SK-N-SH (cell line): ENCODE measurements around the gene PPP1R15B. TPM values are rescaled to one million over a fixed set of nuclear protein-coding genes. Genes with fewer than 3 reads are reported as not detected.

Experiments
- CTCF ChIA-PET: fragments of 300-600, 350-600 bp; formaldehyde crosslinking; extraction: SDS; loops from one replicate; lab custom pipeline; 2021; lab: Yijun Ruan, JAX
- POLR2A ChIA-PET: fragments of 350-600 bp; sonication (Branson Sonifier 250); formaldehyde crosslinking; extraction: SDS; loops from one replicate; lab custom pipeline; 2020; ENCODE audit warnings: antibody characterized with exemption, inconsistent platforms; lab: Yijun Ruan, JAX
- DNase-seq: peaks from one replicate; pipeline ENCODE4 v3.0.0; 2012
- H2AFZ ChIP-seq: fragments of 200-600 bp; sonication (generic); 2 replicates; pipeline ENCODE4 v1.8.1; 2016; ENCODE audit warnings: antibody characterized with exemption, mild to moderate bottlenecking, low read depth
- H3F3A ChIP-seq: fragments of 200-600 bp; sonication (generic); replicated peaks from 2 replicates; pipeline ENCODE3; 2016; ENCODE audit warnings: antibody characterized with exemption, mild to moderate bottlenecking; ENCODE audit not compliant: insufficient read depth
- H3K27ac ChIP-seq, 2 experiments: fragments of 200-500 bp in 1 of 2; fragments of 200-600 bp in 1 of 2; sonication (Bioruptor generic) in 1 of 2; sonication (generic), shearing (Covaris generic) in 1 of 2; 2 replicates each; pipeline versions ENCODE4 v1.5.1 to v1.6.1; 2014 to 2016; ENCODE audit warnings: low read depth in 2 of 2, inconsistent platforms in 1 of 2, low read length in 1 of 2, mild to moderate bottlenecking in 1 of 2, mixed read lengths in 1 of 2
- H3K27me3 ChIP-seq: fragments of 200-600 bp; sonication (generic), shearing (Covaris generic); 2 replicates; pipeline ENCODE4 v1.6.1; 2016; ENCODE audit warnings: mixed run types; ENCODE audit not compliant: insufficient read depth
- H3K36me3 ChIP-seq, 2 experiments: fragments of 200-500 bp in 1 of 2; fragments of 200-600 bp in 1 of 2; sonication (Bioruptor generic) in 1 of 2; sonication (generic) in 1 of 2; replicated peaks in 1 of 2; 2 replicates each; pipeline versions ENCODE3 to v1.5.1; 2014 to 2016; ENCODE audit warnings: low read length in 1 of 2, mild to moderate bottlenecking in 1 of 2; ENCODE audit not compliant: insufficient read depth in 2 of 2, control insufficient read depth in 1 of 2
- H3K4me1 ChIP-seq, 2 experiments: fragments of 200-500 bp in 1 of 2; fragments of 200-600 bp in 1 of 2; sonication (Bioruptor generic) in 1 of 2; sonication (generic), shearing (Covaris generic) in 1 of 2; 2 replicates each; pipeline versions ENCODE4 v1.5.1 to v1.6.1; 2014 to 2016; ENCODE audit warnings: low read depth in 1 of 2, low read length in 1 of 2, mixed run types in 1 of 2; ENCODE audit not compliant: insufficient read depth in 2 of 2, control insufficient read depth in 1 of 2
- H3K4me2 ChIP-seq: fragments of 200-600 bp; sonication (generic), shearing (Covaris generic); 2 replicates; pipeline ENCODE4 v1.6.1; 2017; ENCODE audit warnings: mixed run types
- H3K4me3 ChIP-seq, 2 experiments: fragments of 200-500 bp in 1 of 2; fragments of 200-600 bp in 1 of 2; sonication (Bioruptor generic) in 1 of 2; sonication (generic), shearing (Covaris generic) in 1 of 2; 2 replicates each; pipeline versions ENCODE4 v1.5.1 to v1.8.1; 2014 to 2016; ENCODE audit warnings: low read depth in 2 of 2, inconsistent platforms in 1 of 2, low read length in 1 of 2, mild to moderate bottlenecking in 1 of 2, mixed read lengths in 1 of 2, moderate library complexity in 1 of 2
- H3K79me2 ChIP-seq: fragments of 200-600 bp; sonication (generic); 2 replicates; pipeline ENCODE4 v1.8.1; 2017; ENCODE audit warnings: mild to moderate bottlenecking; ENCODE audit not compliant: insufficient read depth
- H3K9ac ChIP-seq: fragments of 200-600 bp; sonication (generic); 2 replicates; pipeline ENCODE4 v1.6.1; 2017; ENCODE audit warnings: mixed run types
- H3K9me2 ChIP-seq: fragments of 200-600 bp; sonication (generic); 2 replicates; pipeline ENCODE4 v1.6.1; 2017; ENCODE audit warnings: mixed run types
- H3K9me3 ChIP-seq: fragments of 200-600 bp; sonication (generic); 2 replicates; pipeline ENCODE4 v1.6.1; 2017; ENCODE audit warnings: mixed run types, mild to moderate bottlenecking, moderate library complexity
- H4K20me1 ChIP-seq: fragments of 200-600 bp; sonication (generic); 2 replicates; pipeline ENCODE4 v1.6.1; 2017; ENCODE audit warnings: mild to moderate bottlenecking, mixed run types; ENCODE audit not compliant: insufficient read depth
- CHD2 ChIP-seq: fragments of 150-350 bp; IDR thresholded peaks from 2 replicates; pipeline ENCODE4 v1.6.1; 2018; ENCODE audit warnings: low read length; ENCODE audit not compliant: partially characterized antibody
- MAX ChIP-seq: IDR thresholded peaks from 2 replicates; pipeline ENCODE4 v1.4.0; 2012; ENCODE audit warnings: low read depth
- MXI1 ChIP-seq: IDR thresholded peaks from 2 replicates; pipeline ENCODE4 v1.6.1; 2012; ENCODE audit warnings: mild to moderate bottlenecking, low read depth, low read length, improper control_type of control experiment
- NFIC ChIP-seq: IDR thresholded peaks from 2 replicates; pipeline ENCODE4 v1.4.0; 2012; ENCODE audit warnings: borderline replicate concordance
- PBX3 ChIP-seq: IDR thresholded peaks from 2 replicates; pipeline ENCODE4; 2012
- RAD21 ChIP-seq: IDR thresholded peaks from 2 replicates; pipeline ENCODE4 v1.6.1; 2012; ENCODE audit warnings: mild to moderate bottlenecking, low read length
- RCOR1 ChIP-seq: fragments of 150-350 bp; IDR thresholded peaks from 2 replicates; pipeline ENCODE4 v1.6.1; 2017; ENCODE audit warnings: antibody characterized with exemption, low read length
- REST ChIP-seq: IDR thresholded peaks from 2 replicates; pipeline ENCODE4 v1.6.1; 2012; ENCODE audit warnings: mild to moderate bottlenecking, low read depth, low read length, moderate library complexity
- USF1 ChIP-seq: IDR thresholded peaks from 2 replicates; pipeline ENCODE4 v1.4.0; 2012; ENCODE audit warnings: low read depth, borderline replicate concordance
- WGBS: methylation state at CpG from one replicate; pipeline ENCODE4 v1.1.6; 2017; ENCODE audit warnings: low lambda C conversion rate; 5-methylcytosine and 5-hydroxymethylcytosine counted together
- polyA plus RNA-seq, 3 experiments: library from polyadenylated mRNA; depleted of rRNA; stranded (reverse); fragments of >200 nt; gene quantifications; 2 replicates each; pipeline ENCODE4 v1.2.3, GENCODE V29; 2012
- TF ChIP-seq, protein P1 (sequence below): fragments of 150-350 bp; IDR thresholded peaks from 2 replicates; pipeline ENCODE4 v1.6.1; 2016; ENCODE audit warnings: mild to moderate bottlenecking, low read depth, low read length

PPP1R15B gene
- polyA plus RNA-seq, 1 of the 3 experiments (the other 2 are of a cell fraction), result 12.1 TPM

- Histone ChIP-seq H2AFZ (no peak overlapping the region), H4K20me1 (peaks cover 70% of the 10 kb centered on the region), H3K79me2 (peaks cover 77% of the 10 kb centered on the region), H3F3A (peaks cover 4% of the 10 kb centered on the region), H3K9me2 (no peaks in the 10 kb centered on the region), H3K4me1 (peaks cover 9 to 22% of the 10 kb centered on the region in 2 experiments; a peak in 3 of 4 replicates), H3K9ac (peak overlapping the region; percentile 99), H3K4me2 (peak overlapping the region; percentile 83), H3K9me3 (no peaks in the 10 kb centered on the region), H3K4me3 (peak overlapping the region; percentile 78 to 89), H3K36me3 (peaks cover 52 to 56% of the 10 kb centered on the region in 2 experiments), H3K27me3 (no peaks in the 10 kb centered on the region), H3K27ac (peak overlapping the region in 1 of 2 experiments; percentile 98; a peak in 1 of 4 replicates)
- ChIA-PET CTCF (interaction anchor here (0.6 to 5.8 kb wide), 7 partner anchors 11 to 280 kb away, joined by 3 to 60 read pairs (median 5); no protein-coding TSS in a partner anchor), POLR2A (no interaction called here)
- TF ChIP-seq PBX3 (no peak), CHD2 (no peak), MAX (no peak), REST (peak; percentile 76), MXI1 (peak; percentile 20; the same call in 1 of the 2 replicates), RCOR1 (no peak), RAD21 (no peak), USF1 (no peak), NFIC (no peak)
- TF ChIP-seq, protein P1, sequence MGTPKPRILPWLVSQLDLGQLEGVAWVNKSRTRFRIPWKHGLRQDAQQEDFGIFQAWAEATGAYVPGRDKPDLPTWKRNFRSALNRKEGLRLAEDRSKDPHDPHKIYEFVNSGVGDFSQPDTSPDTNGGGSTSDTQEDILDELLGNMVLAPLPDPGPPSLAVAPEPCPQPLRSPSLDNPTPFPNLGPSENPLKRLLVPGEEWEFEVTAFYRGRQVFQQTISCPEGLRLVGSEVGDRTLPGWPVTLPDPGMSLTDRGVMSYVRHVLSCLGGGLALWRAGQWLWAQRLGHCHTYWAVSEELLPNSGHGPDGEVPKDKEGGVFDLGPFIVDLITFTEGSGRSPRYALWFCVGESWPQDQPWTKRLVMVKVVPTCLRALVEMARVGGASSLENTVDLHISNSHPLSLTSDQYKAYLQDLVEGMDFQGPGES, result no peak
- no peak for DNase-seq
- WGBS, result under 1% methylated on average over 3 of the region's 3 CpGs
Observed at GRCh38 chr1:204409123-204409522, 2.5 kb downstream of the PPP1R15B start.
